Stimulated activated CD8-positive, alpha-beta memory T cell treated with anti-CD3 and anti-CD28 coated beads, Interleukin-7, amount 100 ng/mL, for 48 hours (primary cell): ENCODE results near the gene TIMM10B.

Source experiments
- DNase-seq, 2 donors: peaks; one replicate each; pipeline ENCODE4 v3.0.0-alpha.2; 2020; ENCODE audit warnings: low read depth in 1 of 2; ENCODE audit errors: extremely low read depth in 1 of 2

The TIMM10B gene

GRCh38 chr11:6469599-6469998 lies 11.7 kb upstream of the TIMM10B start:
- no peak for DNase-seq

GRCh38 chr11:6472934-6473333 lies 8.4 kb upstream of the TIMM10B start:
- DNase-seq, result no peak

GRCh38 chr11:6473451-6474412 lies 7.6 kb upstream of the TIMM10B start, which contains the start of gene TRIM3:
TRIM3 (minus strand) TSS chr11:6473941; CDS start chr11:6465695, 8,246 bp downstream.
- DNase-seq, result peak; percentile 56 to 58

- DNase-seq, result no peak
Measured at GRCh38 chr11:6474413-6474792, 6.9 kb upstream of the TIMM10B start.

- no peak for DNase-seq
Measured at GRCh38 chr11:6474806-6475500, 6.3 kb upstream of the TIMM10B start.

- no peak for DNase-seq
Measured at GRCh38 chr11:6475936-6476335, 5.4 kb upstream of the TIMM10B start.

- DNase-seq, result no peak
Measured at GRCh38 chr11:6476571-6476970, 4.7 kb upstream of the TIMM10B start.

GRCh38 chr11:6480299-6480914 lies 894 bp upstream of the TIMM10B start:
- no peak for DNase-seq

- DNase-seq, result no peak
Measured at GRCh38 chr11:6481924-6482275, 599 bp downstream of the TIMM10B start.

- DNase-seq, result no peak
Measured at GRCh38 chr11:6482441-6482840, 1.1 kb downstream of the TIMM10B start.

- DNase-seq, result no peak
Measured at GRCh38 chr11:6483015-6483414, 1.7 kb downstream of the TIMM10B start.

- DNase-seq, result no peak
Measured at GRCh38 chr11:6485661-6486060, 4.4 kb downstream of the TIMM10B start.

GRCh38 chr11:6486256-6486655 lies 5.0 kb downstream of the TIMM10B start:
- DNase-seq, result no peak

- DNase-seq, result no peak
Measured at GRCh38 chr11:6486938-6487337, 5.6 kb downstream of the TIMM10B start.

GRCh38 chr11:6488342-6488741 lies 7.0 kb downstream of the TIMM10B start:
- DNase-seq, result no peak

- DNase-seq, result no peak
Measured at GRCh38 chr11:6488821-6489220, 7.5 kb downstream of the TIMM10B start.

- no peak for DNase-seq
Measured at GRCh38 chr11:6489306-6489705, 8.0 kb downstream of the TIMM10B start.

GRCh38 chr11:6497069-6497839 lies 16.0 kb downstream of the TIMM10B start, which contains the start of gene DNHD1:
DNHD1 (plus strand) TSS chr11:6497280; CDS start chr11:6498216, 936 bp downstream.
- no peak for DNase-seq

- DNase-seq, result no peak
Measured at GRCh38 chr11:6498121-6498520, 16.8 kb downstream of the TIMM10B start.

GRCh38 chr11:6498544-6498943 lies 17.2 kb downstream of the TIMM10B start:
- DNase-seq, result no peak

GRCh38 chr11:6502382-6502781 lies 21.1 kb downstream of the TIMM10B start:
- no peak for DNase-seq
